Trophoblast cell (in vitro differentiated cells and primary cell): ENCODE measurements around the gene MRPL17.

Experiments used
- DNase-seq, 2 donors: peaks; one replicate each; pipeline ENCODE4 v3.0.0-alpha.2; 2016
- H2AFZ ChIP-seq: 2 replicates; pipeline ENCODE4 v1.6.1; 2013; ENCODE audit warnings: low read length, moderate library complexity, mild to moderate bottlenecking; ENCODE audit not compliant: insufficient read depth, poor library complexity
- H2AK5ac ChIP-seq: 2 replicates; pipeline ENCODE4 v1.6.1; 2013; ENCODE audit warnings: mild to moderate bottlenecking, low read length
- H2BK120ac ChIP-seq: 2 replicates; pipeline ENCODE4 v1.6.1; 2013; ENCODE audit warnings: low read length, mild to moderate bottlenecking, moderate library complexity; ENCODE audit not compliant: insufficient read depth, poor library complexity
- H2BK12ac ChIP-seq: 2 replicates; pipeline ENCODE4 v1.6.1; 2013; ENCODE audit warnings: mild to moderate bottlenecking, low read length, moderate library complexity
- H2BK5ac ChIP-seq: 2 replicates; pipeline ENCODE4 v1.6.1; 2013; ENCODE audit warnings: low read length, low read depth, moderate library complexity, mild to moderate bottlenecking; ENCODE audit not compliant: poor library complexity
- H3K14ac ChIP-seq: 2 replicates; pipeline ENCODE4 v1.6.1; 2013; ENCODE audit warnings: mild to moderate bottlenecking, low read length
- H3K18ac ChIP-seq: 2 replicates; pipeline ENCODE4 v1.6.1; 2013; ENCODE audit warnings: mild to moderate bottlenecking, low read length
- H3K23ac ChIP-seq: 2 replicates; pipeline ENCODE4 v1.6.1; 2013; ENCODE audit warnings: low read length
- H3K27ac ChIP-seq: 2 replicates; pipeline ENCODE4 v1.5.1; 2013; ENCODE audit warnings: low read depth, mild to moderate bottlenecking, inconsistent platforms, low read length, moderate library complexity
- H3K27me3 ChIP-seq: 2 replicates; pipeline ENCODE4 v1.6.1; 2013; ENCODE audit warnings: inconsistent platforms, mild to moderate bottlenecking, low read length, moderate library complexity; ENCODE audit not compliant: insufficient read depth
- H3K36me3 ChIP-seq, 2 experiments: 1 replicate in 1 of 2; 2 replicates in 1 of 2; pipeline ENCODE4 v1.6.1; 2013; ENCODE audit warnings: low read length in 2 of 2, mild to moderate bottlenecking in 2 of 2, moderate library complexity in 1 of 2; ENCODE audit not compliant: insufficient read depth in 2 of 2, control insufficient read depth in 1 of 2
- H3K4ac ChIP-seq: 2 replicates; pipeline ENCODE4 v1.6.1; 2013; ENCODE audit warnings: low read depth, mild to moderate bottlenecking, low read length, moderate library complexity
- H3K4me1 ChIP-seq, 2 experiments: 1 replicate in 1 of 2; 2 replicates in 1 of 2; pipeline ENCODE4 v1.6.1; 2013; ENCODE audit warnings: low read length in 2 of 2, mild to moderate bottlenecking in 2 of 2, moderate library complexity in 1 of 2; ENCODE audit not compliant: insufficient read depth in 2 of 2, control insufficient read depth in 1 of 2
- H3K4me2 ChIP-seq: 2 replicates; pipeline ENCODE4 v1.6.1; 2013; ENCODE audit warnings: inconsistent platforms, mild to moderate bottlenecking, low read length, moderate library complexity
- H3K4me3 ChIP-seq: 2 replicates; pipeline ENCODE4 v1.5.1; 2013; ENCODE audit warnings: mild to moderate bottlenecking, low read depth, low read length, inconsistent platforms
- H3K79me1 ChIP-seq: one replicate; pipeline ENCODE4 v1.6.1; 2013; ENCODE audit warnings: low read length
- H3K79me2 ChIP-seq: 2 replicates; pipeline ENCODE4 v1.6.1; 2013; ENCODE audit warnings: low read length, mild to moderate bottlenecking; ENCODE audit not compliant: control insufficient read depth, insufficient read depth, poor library complexity
- H3K9ac ChIP-seq: 2 replicates; pipeline ENCODE4 v1.6.1; 2013; ENCODE audit warnings: mild to moderate bottlenecking, low read length
- H3K9me3 ChIP-seq: 2 replicates; pipeline ENCODE4 v1.6.1; 2013; ENCODE audit warnings: low read depth, mild to moderate bottlenecking, control low read depth, inconsistent platforms, low read length; ENCODE audit not compliant: insufficient read depth
- H4K12ac ChIP-seq: 2 replicates; pipeline ENCODE4 v1.6.1; 2013; ENCODE audit warnings: low read depth, mild to moderate bottlenecking, low read length, moderate library complexity
- H4K8ac ChIP-seq: 2 replicates; pipeline ENCODE4 v1.6.1; 2013; ENCODE audit warnings: low read depth, mild to moderate bottlenecking, low read length, moderate library complexity
- H4K91ac ChIP-seq: one replicate; pipeline ENCODE4 v1.6.1; 2013; ENCODE audit warnings: low read depth, mild to moderate bottlenecking, low read length, moderate library complexity
- WGBS: extraction: QIAGEN DNeasy Blood & Tissue Kit; methylation state at CpG from one replicate; pipeline ENCODE4 v1.1.7; 2013; ENCODE audit warnings: missing lambda C conversion rate; ENCODE audit not compliant: insufficient read length, insufficient coverage; ENCODE audit errors: extremely low coverage; 5-methylcytosine and 5-hydroxymethylcytosine counted together

The MRPL17 gene

DNA sequence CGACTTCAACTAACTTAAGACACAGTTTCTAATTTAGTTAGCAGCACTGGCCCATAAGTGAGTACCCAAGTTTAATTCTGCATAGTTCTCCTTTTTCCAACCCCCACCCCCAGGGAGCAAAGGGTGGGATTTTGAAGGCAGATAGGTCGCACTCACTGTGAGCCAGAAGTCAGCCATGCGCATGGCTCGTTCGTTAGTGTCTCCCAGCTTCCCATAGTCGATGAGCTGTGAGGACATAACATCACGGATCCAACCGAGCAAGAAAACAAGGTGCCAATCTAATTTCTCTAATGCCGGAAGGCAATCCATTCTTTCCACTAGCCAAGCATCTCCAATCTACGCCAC lies 577 bp downstream of the MRPL17 start:
- H3K9me3 ChIP-seq: peaks cover 2% of the 10 kb centered on the region
- H2BK5ac ChIP-seq: no peak overlapping the region
- H4K91ac ChIP-seq: peak overlapping the region; percentile 72
- H4K8ac ChIP-seq: peak overlapping the region; percentile 86
- H4K12ac ChIP-seq: peak overlapping the region; percentile 6
- H2BK120ac ChIP-seq: peak overlapping the region; percentile 46
- H3K27ac ChIP-seq: peak overlapping the region; percentile 50
- H3K36me3 ChIP-seq: peaks cover 4 to 15% of the 10 kb centered on the region in 2 experiments
- peaks cover 8% of the 10 kb centered on the region for H3K79me1 ChIP-seq
- H3K14ac ChIP-seq: peak overlapping the region; percentile 70
- peaks cover 3 to 5% of the 10 kb centered on the region in 2 experiments for H3K4me1 ChIP-seq
- no peak overlapping the region for H2AK5ac ChIP-seq
- H3K4me2 ChIP-seq: peak overlapping the region; percentile 62
- DNase-seq: peak in 1 of 2 donors; percentile 31
- H2BK12ac ChIP-seq: no peak overlapping the region
- H3K23ac ChIP-seq: no peak overlapping the region
- H2AFZ ChIP-seq: no peak overlapping the region
- H3K79me2 ChIP-seq: peaks cover 10% of the 10 kb centered on the region
- H3K27me3 ChIP-seq: no peaks in the 10 kb centered on the region
- peak overlapping the region; percentile 90 for H3K4me3 ChIP-seq
- H3K4ac ChIP-seq: peak overlapping the region; percentile 70
- peak overlapping the region; percentile 81 for H3K9ac ChIP-seq
- peak overlapping the region; percentile 87 for H3K18ac ChIP-seq
- no CpG with 5 or more reads among the region's 10 CpGs for WGBS

GRCh38 chr11:6681949-6682348 lies 1.2 kb downstream of the MRPL17 start:
- H3K18ac ChIP-seq: no peak overlapping the region
- no CpG with 5 or more reads among the region's 5 CpGs for WGBS
- H3K4me1 ChIP-seq: peaks cover 3 to 5% of the 10 kb centered on the region in 2 experiments
- H3K79me1 ChIP-seq: peaks cover 8% of the 10 kb centered on the region
- H3K4me3 ChIP-seq: peak overlapping the region; percentile 90
- peak overlapping the region; percentile 70 for H3K4ac ChIP-seq
- peaks cover 10% of the 10 kb centered on the region for H3K79me2 ChIP-seq
- H3K4me2 ChIP-seq: peak overlapping the region; percentile 62
- H3K9me3 ChIP-seq: peaks cover under 1% of the 10 kb centered on the region
- no peak overlapping the region for H3K14ac ChIP-seq
- peak in 1 of 2 donors; percentile 2 for DNase-seq
- no peak overlapping the region for H3K23ac ChIP-seq
- H2BK5ac ChIP-seq: no peak overlapping the region
- no peak overlapping the region for H4K8ac ChIP-seq
- no peak overlapping the region for H2AK5ac ChIP-seq
- H3K36me3 ChIP-seq: peaks cover 4 to 15% of the 10 kb centered on the region in 2 experiments
- H2BK120ac ChIP-seq: no peak overlapping the region
- H3K27me3 ChIP-seq: no peaks in the 10 kb centered on the region
- no peak overlapping the region for H3K27ac ChIP-seq
- no peak overlapping the region for H4K91ac ChIP-seq
- H2AFZ ChIP-seq: no peak overlapping the region
- H4K12ac ChIP-seq: no peak overlapping the region
- peak overlapping the region; percentile 81 for H3K9ac ChIP-seq
- H2BK12ac ChIP-seq: no peak overlapping the region

DNA sequence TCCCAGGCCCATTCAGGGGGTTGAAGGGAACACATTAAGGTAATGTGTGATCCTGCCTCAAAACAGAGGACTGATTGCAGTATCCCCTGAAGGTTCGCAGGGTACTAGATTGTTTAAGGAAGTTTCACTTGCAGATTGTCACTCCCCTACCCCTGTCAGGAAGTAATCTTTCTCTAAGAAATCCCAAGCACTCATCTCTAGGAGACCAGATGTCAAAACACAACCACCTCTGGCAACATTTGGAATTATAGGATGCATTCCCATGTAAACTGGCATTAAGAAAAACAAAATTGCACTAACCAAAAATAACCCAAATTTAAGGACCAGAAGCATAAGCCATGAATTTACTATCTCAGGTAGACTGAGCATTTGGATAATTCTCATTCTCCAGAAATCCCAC lies 1.6 kb downstream of the MRPL17 start:
- Histone ChIP-seq H4K12ac (no peak overlapping the region), H3K4me3 (no peak overlapping the region), H2BK120ac (no peak overlapping the region), H3K36me3 (peaks cover 4 to 15% of the 10 kb centered on the region in 2 experiments), H3K4ac (no peak overlapping the region), H3K4me2 (no peak overlapping the region), H4K8ac (no peak overlapping the region), H2BK12ac (no peak overlapping the region), H3K9me3 (no peaks in the 10 kb centered on the region), H3K23ac (peak overlapping the region; percentile 21), H3K27ac (no peak overlapping the region), H3K18ac (no peak overlapping the region), H3K14ac (no peak overlapping the region), H3K27me3 (no peaks in the 10 kb centered on the region), H2AK5ac (no peak overlapping the region), H4K91ac (no peak overlapping the region), H3K79me2 (peaks cover 10% of the 10 kb centered on the region), H3K79me1 (peaks cover 8% of the 10 kb centered on the region), H2AFZ (no peak overlapping the region), H2BK5ac (no peak overlapping the region), H3K9ac (no peak overlapping the region), H3K4me1 (peaks cover 3 to 5% of the 10 kb centered on the region in 2 experiments)
- DNase-seq: no peak
- no CpG with 5 or more reads among the region's 1 CpG for WGBS

DNA sequence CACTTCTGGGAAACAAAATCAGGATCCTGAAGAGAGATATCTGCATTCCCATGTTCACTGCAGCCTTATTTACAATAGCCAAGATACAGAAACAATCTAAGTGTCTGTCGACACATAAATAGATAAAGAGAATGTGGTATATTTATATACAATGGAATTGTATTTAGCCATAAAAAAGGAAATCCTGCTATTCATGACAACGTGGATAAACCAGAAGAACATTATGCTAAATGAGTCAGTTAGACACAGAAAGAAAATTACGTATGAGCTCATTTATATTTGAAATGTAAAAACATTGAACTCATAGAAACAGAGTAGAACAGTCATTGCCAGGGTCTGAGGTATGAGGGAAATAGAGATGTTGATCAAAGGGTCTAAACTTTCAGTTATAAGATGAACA lies 6.1 kb downstream of the MRPL17 start:
- no CpG with 5 or more reads among the region's 3 CpGs for WGBS
- no peak for DNase-seq
- no peak overlapping the region for H3K4me2 ChIP-seq

More for the DNA sequence above, 6.1 kb downstream of the MRPL17 start:
- H3K79me1 ChIP-seq: no peaks in the 10 kb centered on the region
- no peaks in the 10 kb centered on the region for H3K27me3 ChIP-seq
- peaks cover 4 to 14% of the 10 kb centered on the region in 2 experiments for H3K36me3 ChIP-seq
- no peak overlapping the region for H4K12ac ChIP-seq
- no peak overlapping the region for H3K18ac ChIP-seq
- no peak overlapping the region for H2BK12ac ChIP-seq
- H3K9me3 ChIP-seq: no peaks in the 10 kb centered on the region
- no peak overlapping the region for H3K27ac ChIP-seq
- H3K14ac ChIP-seq: no peak overlapping the region
- H2BK5ac ChIP-seq: no peak overlapping the region
- H2AFZ ChIP-seq: no peak overlapping the region
- H2AK5ac ChIP-seq: no peak overlapping the region
- H3K4me3 ChIP-seq: no peak overlapping the region
- no peak overlapping the region for H2BK120ac ChIP-seq
- H3K23ac ChIP-seq: no peak overlapping the region
- no peak overlapping the region for H4K91ac ChIP-seq
- no peak overlapping the region for H3K9ac ChIP-seq
- H3K4ac ChIP-seq: no peak overlapping the region
- peaks cover 2% of the 10 kb centered on the region for H3K79me2 ChIP-seq
- no peak overlapping the region for H4K8ac ChIP-seq
- peaks cover 2% of the 10 kb centered on the region in 2 experiments for H3K4me1 ChIP-seq
